ENCODE results near the gene TOLLIP. TPM values are rescaled to one million over a fixed set of nuclear protein-coding genes. Genes with fewer than 3 reads are reported as not detected.
"Not testable (repeated sequence)": the region's sequence is repeated elsewhere in the genome, so short reads cannot be mapped to it uniquely, and the experiment has no call there.

TOLLIP gene
- total RNA-seq, 1 donor from 2014 or later, result 43.2 TPM

DNA sequence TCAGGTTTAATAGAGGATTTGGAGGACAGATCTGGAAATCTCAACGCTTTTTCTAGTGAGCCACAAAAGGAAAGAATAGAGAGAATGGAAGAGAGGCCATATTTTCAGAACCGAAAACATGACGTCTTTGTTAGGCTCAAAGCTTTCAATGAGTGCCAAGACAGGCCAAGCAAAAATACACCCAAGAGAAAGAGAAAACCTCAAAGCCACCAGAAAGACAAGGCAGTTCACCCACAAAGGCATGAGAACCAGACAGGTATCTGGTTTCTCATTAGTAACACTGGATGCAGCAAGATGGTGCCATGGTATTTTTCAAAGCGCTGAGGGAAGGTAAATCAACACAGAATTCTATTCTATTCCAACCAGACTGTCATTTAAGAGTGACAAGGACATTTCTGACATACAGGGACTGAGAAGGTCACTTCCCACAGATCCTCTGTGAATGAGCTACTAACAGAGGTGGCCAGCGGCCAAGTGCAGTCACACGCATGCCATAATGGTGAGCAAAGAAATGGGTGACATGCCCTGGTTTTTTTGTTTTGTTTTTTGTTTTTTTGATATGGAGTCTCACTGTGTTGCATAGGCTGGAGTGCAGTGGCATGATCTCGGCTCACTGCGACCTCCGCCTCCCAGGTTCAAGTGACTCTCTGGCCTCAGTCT is 41.9 kb downstream of the TOLLIP start:
- intact Hi-C loops (cut with micrococcal nuclease), result no loop called here

DNA sequence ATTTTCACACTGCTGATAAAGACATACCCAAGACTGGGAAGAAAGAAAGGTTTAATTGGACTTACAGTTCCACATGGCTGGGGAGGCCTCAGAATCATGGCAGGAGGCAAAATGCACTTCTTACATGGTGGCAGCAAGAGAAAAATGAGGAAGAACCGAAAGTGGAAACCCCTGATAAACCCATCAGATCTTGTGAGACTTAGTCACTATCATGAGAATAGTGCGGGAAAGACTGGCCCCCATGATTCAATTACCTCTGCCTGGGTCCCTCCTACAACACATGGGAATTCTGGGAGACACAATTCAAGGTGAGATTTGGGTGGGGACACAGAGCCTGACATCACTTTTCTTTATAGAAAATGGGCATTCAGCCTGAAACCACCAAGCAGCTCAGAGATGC is 42.5 kb downstream of the TOLLIP start:
- intact Hi-C loops (cut with micrococcal nuclease), result not testable (repeated sequence)

DNA sequence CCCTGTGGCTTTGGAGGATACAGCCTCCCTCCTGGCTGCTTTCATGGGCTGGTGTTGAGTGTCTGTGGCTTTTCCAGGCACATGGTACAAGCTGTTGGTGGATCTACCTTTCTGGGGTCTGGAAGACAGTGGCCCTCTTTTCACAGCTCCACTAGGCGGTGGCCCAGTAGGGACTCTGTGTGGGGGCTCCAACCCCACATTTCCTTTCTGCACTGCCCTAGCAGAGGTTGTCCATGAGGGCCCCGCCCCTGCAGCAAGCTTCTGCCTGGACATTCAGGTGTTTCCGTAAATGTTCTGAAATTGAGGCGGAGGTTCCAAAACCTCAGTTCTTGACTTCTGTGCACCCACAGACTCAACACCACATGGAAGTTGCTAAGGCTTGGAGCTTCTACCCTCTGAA is 44.0 kb downstream of the TOLLIP start:
- intact Hi-C loops (cut with micrococcal nuclease), result not testable (repeated sequence)

DNA sequence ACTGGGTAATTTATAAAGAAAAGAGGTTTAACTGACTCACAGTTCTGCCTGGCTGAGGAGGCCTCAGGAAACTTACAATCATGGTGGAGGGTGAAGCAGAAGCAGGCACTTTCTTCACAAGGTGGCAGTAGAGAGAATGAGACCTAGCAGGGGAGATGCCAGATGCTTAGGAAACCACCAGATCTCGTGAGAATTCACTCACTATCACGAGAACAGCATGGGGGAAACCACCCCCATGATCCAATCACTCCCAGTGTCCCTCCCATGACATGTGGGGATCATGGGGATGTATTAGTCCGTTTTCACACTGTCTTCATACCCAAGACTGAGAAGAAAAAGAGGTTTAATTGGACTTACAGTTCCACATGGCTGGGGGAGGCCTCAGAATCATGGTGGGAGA is 45.0 kb downstream of the TOLLIP start:
- intact Hi-C loops (cut with micrococcal nuclease), result loop anchor here (1.0 to 5.0 kb wide), 2 partner anchors 45 to 352 kb away; partner anchors contain the start of genes CHID1 and TOLLIP

DNA sequence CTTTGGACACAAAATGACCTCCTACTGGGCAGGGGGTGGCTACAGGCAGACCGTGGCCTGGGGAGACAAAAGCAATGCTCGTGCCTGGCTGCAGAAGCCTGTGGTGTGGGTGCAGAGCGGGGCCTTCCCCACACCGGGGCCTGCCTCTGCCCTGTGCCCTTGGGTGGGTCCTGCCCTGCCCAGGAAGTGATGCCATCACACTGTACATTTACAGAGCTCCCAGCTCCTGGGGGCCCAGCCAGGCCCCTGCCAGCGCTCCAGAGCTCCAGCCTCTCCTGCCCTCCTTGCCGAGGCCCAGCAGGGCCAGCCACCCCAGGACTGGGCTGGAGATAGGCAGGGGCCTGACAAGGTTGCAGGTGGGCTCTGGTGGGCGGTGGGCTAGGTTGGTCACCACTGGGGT is 46.4 kb downstream of the TOLLIP start:
- intact Hi-C loops (cut with micrococcal nuclease), result loop anchor here (2.0 to 5.0 kb wide), 2 partner anchors 351 to 500 kb away; partner anchors contain the start of genes CHID1 and CTSD

DNA sequence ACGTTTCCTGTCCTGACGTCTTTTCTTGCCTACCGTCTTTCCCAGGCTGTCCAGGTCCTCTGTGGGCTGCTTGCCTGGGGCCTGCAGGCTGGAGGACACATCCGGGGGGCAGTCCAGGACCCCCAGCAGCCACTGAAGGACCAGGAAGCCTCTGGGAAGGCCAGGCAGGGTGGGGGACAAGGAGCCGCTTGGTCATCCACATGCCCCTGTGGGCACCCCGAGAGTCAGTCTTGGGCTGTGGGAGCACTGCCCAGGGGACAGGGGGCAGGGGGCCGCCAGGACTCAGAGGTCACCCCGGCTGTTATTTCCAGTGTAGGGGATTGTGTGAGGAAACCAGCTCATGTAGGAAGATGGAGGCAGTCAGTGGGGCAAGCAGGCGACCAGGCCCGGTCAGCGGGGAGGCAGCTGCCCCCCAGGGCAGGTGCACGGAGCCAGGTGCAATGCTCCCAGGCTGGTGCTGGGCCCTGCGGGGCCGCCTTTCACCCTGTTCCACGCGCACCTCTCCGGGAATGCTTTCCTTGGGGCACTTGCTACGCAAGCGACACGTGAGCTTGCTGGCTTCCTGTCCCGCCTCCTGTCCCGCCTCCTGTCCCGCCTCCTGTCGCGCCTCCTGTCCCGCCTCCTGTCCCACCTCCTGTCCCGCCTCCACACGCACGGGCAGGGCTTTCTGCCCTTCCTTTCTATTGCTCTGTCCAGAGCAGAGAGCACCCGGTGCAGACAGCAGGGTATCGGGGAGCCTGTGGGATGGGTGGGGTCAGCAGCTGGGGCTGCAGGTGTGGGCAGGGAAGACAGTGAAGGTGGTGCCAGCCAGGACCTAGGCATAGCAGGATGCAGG is 47.0 kb downstream of the TOLLIP start:
- intact Hi-C loops (cut with micrococcal nuclease), result loop anchor here (1.0 to 5.0 kb wide), 3 partner anchors 74 to 500 kb away; partner anchors contain the start of genes CHID1 and CTSD

DNA sequence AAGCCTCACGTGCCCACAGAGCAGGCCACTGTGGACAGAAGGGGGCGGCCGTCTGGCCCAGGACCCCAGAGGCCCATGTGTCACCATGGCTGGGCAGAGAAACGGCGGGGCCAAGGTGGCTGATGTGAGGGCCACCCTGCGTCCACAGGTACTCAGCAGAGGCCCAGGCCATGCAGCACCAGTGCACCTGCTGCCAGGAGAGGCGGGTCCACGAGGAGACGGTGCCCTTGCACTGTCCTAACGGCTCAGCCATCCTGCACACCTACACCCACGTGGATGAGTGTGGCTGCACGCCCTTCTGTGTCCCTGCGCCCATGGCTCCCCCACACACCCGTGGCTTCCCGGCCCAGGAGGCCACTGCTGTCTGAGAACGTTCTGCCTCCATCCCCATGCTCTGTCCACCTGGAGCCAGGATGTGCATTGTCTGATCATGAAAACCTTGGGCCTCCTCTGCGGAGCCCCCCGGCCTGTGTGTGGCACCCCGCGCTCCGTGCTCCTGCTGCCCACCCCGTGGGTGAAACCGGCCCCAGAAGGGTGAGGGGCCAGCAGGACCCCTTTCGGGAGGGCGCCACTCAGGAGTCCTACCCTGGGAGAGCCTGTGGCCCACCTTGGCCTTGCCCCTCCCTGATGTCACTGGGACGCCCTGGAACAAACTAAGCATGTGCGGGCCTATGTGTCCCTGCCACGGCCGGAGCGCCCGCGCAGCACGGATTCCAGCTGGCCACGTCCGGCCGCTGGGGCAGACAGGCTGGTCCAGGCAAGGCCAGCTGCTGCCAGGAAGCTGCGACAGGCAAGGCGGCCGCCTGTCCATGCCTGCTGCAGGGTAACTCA is 48.0 kb downstream of the TOLLIP start:
- intact Hi-C loops (cut with micrococcal nuclease), result loop anchor here (1.0 to 5.0 kb wide), 3 partner anchors 75 to 501 kb away; partner anchors contain the start of genes CHID1 and CTSD

DNA sequence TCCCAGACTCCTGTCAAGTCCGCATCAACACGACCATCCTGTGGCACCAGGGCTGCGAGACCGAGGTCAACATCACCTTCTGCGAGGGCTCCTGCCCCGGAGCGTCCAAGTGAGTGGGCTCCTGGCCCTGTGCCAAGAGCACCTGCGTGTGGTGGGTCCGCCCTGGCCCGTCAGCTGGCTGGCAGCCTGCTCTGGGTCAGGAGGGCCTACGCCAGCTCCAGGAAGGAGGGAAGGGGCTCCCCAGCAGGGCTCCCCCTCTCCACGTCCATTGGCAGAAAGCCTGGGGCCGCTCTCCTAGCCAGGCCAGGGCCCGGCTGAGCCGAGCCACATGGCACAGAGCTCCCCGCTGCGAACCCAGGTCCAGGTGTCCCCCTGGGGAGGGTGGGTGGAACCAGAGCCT is 48.8 kb downstream of the TOLLIP start:
- intact Hi-C loops (cut with micrococcal nuclease), result loop anchor here (5.0 kb wide), 1 partner anchor 348 kb away; the partner anchor contains the start of gene CHID1

DNA sequence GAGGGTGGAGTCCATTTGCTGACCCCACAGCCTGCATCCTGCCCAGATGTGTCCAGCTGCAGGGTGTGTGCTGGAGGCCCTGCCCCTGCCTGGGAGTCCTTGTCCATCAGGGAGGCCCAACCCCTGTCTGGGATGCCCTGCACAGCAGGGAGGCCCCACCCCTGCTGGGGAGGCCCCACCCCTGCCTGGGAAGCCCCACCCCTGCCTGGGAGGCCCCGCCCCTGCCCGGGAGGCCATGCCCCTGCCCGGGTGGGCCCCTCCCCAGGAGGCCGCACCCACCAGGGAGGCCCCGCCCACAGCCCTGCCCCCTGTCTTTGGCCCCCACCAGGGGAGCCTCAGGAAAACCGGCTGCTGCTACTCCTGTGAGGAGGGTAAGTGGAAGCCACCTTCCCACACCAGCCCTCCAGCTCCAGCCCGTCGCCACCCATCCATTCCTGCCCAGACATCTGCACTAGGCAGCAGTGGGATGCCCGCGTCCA is 49.4 kb downstream of the TOLLIP start:
- intact Hi-C loops (cut with micrococcal nuclease), result loop anchor here (5.0 kb wide), 1 partner anchor 348 kb away; the partner anchor contains the start of gene CHID1

DNA sequence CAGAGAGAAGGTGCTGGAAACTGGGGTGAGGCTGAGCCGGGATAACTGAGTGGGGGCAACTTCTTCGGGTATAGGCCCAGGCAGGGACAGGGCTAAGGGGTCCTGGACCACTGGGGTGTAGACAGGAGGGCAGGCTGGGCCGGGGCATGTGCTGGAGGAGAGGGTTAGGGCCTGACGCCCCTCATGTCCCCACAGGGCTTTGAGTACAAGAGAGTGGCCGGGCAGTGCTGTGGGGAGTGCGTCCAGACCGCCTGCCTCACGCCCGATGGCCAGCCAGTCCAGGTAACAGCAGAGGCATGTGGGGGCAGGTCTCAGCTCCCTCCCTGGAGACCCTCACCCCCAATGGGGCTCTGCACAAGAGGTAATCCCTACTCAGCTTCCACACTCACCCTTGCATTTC is 49.9 kb downstream of the TOLLIP start:
- intact Hi-C loops (cut with micrococcal nuclease), result no loop called here

DNA sequence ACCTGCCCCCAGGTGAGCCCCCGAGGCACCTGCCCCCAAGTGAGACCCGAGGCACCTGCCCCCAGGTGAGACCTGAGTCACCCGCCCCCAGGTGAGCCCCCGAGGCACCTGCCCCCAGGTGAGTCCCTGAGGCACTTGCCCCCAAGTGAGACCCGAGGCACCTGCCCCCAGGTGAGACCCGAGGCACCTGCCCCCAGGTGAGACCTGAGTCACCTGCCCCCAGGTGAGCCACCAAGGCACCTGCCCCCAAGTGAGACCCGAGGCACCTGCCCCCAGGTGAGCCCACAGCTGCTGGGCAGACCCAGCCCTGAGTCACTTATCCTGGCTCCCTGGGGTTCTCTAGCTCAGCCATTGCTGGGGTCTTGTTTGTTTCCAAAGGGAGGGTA is 50.4 kb downstream of the TOLLIP start:
- intact Hi-C loops (cut with micrococcal nuclease), result no loop called here

DNA sequence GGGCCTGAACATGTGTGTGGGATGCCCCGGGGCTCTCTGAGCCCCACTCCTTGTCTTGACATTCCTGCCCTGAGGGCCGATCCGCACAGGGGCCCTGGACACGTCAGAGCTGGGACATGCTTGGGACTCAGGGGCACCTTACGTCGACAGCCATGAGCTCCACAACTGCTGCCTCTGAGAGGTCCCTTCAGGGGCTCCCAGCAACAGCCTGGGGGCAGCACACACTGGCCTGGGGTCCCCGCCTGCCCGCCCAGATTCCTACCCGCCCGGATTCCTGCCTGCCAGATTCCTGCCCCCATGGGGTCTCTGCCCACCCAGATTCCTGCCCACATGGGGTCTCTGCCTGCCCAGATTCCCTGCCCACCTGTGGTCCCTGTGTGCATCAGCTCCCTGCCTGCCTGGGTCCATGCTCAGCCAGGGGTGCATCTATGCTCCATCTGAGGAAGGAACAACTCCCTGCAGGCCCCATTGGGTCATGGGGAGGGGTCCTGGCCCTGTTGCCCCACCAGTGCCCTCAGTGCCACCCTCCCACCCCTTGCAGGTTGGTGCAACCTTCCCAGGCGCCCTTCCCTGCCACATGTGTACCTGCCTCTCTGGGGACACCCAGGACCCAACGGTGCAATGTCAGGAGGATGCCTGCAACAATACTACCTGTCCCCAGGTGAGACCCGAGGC is 50.9 kb downstream of the TOLLIP start:
- intact Hi-C loops (cut with micrococcal nuclease), result no loop called here

DNA sequence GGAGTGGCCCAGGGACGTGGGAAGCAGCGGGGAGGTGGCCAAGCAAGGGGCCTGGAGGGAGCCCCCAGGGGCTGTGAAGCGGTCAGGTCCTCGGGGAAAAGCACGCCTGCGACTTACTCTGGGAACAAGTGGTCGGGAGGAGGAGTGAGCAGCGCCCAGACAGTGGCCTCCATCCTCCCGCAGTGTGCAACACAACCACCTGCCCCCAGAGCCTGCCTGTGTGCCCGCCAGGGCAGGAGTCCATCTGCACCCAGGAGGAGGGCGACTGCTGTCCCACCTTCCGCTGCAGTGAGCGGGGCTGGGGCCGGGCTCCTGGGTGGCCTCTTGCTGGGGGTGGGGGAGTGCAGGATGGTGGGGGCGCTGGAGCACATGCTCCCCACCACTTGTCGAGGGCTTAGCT is 51.5 kb downstream of the TOLLIP start:
- intact Hi-C loops (cut with micrococcal nuclease), result no loop called here

DNA sequence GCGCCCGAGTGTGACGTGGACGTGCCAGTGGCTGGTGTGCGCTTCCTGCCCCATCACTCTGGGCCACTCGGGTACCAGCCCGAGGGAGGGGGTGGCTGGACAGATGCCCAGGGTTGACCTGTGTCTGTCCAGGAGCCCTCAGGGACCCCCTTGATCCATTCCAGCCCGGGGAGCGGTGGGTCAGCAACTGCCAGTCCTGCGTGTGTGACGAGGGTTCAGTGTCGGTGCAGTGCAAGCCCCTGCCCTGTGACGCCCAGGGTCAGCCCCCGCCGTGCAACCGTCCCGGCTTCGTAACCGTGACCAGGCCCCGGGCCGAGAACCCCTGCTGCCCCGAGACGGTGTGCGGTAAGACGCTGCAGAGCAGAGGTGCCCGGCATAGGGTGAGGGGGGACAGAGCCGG is 52.1 kb downstream of the TOLLIP start:
- intact Hi-C loops (cut with micrococcal nuclease), result no loop called here

DNA sequence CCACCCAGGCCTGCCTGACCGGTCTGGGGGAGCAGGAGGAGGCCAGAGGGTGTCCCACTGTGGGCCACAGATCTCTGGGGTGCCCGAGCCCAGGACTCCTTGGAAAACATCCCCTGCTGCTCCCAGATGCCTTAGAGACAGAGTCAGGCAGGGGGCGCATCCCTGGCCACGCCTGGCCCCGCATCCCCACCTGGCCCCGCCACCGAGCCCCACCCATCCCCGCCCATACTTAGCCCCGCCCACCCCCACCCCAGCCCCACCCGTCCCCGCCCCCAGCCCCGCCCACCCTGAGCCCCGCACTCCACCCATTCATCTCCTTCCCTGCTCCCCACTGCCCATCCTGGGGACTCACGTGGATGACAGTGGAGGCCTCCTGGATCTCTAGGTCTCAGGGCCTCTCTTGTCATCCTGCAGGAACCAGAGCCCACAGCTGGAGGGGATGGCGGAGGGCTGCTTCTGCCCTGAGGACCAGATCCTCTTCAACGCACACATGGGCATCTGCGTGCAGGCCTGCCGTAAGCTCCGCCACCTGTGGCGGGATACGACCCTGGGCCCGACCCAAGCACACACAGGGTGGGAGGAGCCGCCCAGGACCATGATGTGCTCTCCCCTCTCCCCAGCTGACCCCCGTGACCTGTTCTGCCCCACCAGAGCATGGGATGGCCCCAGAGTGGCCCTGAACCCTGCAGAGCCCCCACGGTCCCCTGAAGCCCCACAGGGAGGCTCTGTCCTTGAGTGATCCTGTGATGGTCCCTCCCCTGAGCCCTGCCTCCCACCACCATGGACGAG is 53.0 kb downstream of the TOLLIP start:
- intact Hi-C loops (cut with micrococcal nuclease), result no loop called here

DNA sequence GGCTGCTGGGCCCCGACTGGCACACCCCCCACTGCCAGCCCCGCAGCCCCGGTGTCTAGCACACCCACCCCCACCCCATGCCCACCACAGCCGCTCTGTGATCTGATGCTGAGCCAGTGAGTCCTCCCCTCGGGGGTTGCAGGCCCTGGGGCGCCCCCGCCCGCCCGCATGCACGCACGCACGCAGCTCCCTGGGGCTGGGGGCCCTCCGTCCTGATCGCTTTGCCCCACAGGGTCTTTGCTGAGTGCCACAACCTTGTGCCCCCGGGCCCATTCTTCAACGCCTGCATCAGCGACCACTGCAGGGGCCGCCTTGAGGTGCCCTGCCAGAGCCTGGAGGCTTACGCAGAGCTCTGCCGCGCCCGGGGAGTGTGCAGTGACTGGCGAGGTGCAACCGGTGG is 54.3 kb downstream of the TOLLIP start:
- intact Hi-C loops (cut with micrococcal nuclease), result no loop called here

DNA sequence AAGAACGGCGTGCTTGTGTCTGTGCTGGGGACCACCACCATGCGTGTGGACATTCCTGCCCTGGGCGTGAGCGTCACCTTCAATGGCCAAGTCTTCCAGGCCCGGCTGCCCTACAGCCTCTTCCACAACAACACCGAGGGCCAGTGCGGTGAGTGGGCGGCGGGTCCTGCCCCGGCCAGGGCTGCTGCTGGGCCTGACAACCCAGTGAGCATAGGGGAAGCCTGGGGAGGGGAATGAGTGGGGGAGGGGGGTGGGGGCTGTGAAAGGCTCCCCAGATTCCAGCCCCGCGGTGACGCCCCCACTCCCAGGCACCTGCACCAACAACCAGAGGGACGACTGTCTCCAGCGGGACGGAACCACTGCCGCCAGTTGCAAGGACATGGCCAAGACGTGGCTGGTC is 54.7 kb downstream of the TOLLIP start:
- intact Hi-C loops (cut with micrococcal nuclease), result no loop called here

DNA sequence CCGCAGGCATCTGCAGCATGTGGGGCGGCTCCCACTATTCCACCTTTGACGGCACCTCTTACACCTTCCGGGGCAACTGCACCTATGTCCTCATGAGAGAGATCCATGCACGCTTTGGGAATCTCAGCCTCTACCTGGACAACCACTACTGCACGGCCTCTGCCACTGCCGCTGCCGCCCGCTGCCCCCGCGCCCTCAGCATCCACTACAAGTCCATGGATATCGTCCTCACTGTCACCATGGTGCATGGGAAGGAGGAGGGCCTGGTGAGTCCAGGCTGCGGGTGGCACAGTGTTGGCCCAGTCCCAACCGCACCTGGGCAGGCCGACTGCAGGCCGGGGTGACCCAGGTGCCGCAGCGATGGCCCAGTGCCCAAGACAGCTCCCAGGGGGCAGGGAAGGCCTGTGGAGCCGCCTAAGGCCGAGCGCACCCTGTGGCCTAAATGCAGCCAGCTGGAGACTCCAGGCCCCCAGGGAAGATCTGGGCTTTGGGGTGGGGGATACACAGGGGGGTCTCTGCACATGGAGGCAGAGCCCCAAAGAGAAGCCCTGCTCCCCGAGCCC is 55.3 kb downstream of the TOLLIP start:
- intact Hi-C loops (cut with micrococcal nuclease), result no loop called here

DNA sequence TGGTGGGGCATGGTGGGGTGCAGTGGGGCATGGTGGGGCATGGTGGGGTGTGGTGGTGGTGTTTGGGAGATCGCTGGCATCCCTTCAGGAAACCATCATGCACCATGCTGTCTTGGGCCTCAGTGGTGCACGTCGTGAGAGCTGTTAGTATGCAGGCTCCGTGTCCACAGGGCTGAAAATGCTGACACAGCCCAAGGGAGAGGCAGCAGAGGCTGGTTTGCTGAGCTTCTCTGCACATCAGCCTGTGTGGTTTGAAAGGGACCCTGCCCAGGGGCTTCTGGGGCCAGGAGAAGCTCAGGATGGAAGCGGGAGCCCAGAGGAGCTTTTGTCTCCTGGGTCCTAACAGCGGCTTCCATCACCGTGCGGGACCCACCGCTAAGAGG is 56.3 kb downstream of the TOLLIP start:
- intact Hi-C loops (cut with micrococcal nuclease), result no loop called here
